HG03025 (cell line): Measurements from ENCODE around the gene SHISA5.
"Not testable (repeated sequence)": the region's sequence is repeated elsewhere in the genome, so short reads cannot be mapped to it uniquely, and the experiment has no call there.

Experiments used
- ATAC-seq: cut with Tn5 transposase; IDR thresholded peaks from one replicate; pipeline ENCODE4 v1.9.1; 2021; ENCODE audit warnings: mild to moderate bottlenecking, moderate library complexity; ENCODE audit not compliant: unreplicated experiment, low FRiP score

SHISA5 gene

DNA sequence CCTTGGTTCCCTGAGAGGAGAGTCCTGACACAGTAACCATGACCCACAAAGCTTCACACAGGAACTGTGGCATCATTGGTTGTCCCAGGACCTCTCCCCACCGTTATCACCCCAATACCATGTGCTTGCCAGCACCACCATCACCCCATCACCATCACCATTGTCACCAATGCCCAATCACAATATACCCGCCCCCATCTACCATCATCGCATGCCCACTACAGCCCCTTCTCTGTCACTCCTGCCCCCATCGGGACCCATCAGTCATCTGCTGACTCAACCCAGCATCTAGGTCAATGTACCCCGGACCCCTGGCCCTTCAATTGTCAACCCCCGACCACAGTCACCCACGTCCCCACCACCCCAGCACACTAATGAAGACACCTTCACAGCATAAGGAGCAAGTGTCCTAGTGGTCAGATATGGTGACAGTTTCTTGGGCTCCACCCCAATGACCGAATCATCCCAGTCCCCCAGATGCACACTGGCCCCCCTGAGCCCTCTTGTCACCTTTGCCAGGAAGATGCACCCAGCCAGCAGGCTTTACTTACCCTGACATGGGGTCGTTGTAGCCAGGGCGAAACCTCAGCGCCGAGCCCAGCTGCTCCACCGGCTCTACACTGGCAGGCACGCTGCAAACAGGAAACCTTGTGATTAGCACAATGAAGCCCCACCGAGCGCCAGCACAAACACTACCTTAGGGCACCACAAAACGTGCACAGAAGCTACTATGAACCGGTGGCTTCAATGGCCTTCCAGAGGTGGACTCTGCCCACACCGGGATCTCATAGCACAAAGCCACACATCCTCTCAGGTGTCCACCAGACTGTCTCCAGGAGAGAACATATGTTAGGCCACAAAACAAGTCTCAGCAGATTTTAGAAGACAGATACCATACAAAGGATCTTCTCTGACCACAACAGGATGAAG, 25.1 kb downstream of the SHISA5 start:
- no peak for ATAC-seq

DNA sequence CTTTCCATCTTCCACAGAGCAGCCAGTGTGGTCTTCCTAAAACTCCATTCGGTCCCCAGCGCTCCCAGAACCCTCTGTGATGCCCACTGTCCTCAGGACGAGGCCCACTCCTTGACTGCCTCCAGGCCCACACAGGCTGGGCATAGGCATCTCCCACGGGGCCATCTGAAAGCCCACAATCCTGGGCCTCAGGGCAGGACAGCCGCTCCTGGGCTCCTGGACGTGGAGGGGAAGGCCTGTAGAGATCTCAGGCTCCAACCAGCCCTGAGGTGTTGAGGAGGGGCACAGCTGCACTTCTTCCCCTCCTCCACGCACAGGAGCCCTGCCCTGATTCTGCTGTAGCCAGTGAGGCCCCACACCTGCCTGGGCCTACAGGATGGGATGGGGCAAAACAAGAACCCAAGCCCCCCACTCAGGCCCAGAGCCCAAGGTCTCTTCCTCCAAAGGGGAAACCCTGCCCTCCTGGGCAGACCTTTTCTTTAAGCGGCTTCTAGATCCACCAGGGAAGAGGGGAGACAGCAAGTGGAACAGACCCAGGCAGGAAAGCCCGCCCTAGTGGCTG, 25.9 kb downstream of the SHISA5 start:
- ATAC-seq: no peak

DNA sequence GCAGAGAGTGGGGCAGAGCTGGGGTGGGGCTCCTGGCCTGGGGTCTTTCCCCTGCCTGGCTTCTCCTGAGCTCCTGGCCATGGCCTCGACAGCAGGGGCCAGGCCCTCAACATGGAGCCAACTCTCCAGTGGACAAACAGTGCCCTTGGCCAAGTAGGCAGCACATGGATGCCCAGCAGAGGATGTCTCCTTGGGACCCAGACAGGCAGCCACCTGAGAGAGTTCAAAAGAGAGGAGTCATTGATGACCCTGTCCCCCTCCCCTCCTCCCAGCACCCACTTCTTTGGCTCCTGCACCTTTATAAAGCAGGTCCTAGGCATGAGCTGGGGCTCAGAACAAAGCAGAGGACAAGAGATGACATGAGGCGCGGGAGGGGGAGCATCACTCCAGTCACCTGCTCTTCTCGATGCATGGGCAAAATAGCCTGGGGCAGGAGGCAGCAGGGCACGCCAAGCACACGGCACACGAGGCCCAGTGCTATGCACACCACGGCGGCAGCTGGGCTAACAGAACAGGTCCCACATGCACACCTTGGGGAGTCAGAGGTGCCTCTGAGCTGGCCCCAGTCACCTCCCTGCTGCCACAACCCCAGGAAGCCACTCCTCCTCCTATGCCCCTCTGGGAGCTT, 27.4 kb downstream of the SHISA5 start:
- no peak for ATAC-seq

DNA sequence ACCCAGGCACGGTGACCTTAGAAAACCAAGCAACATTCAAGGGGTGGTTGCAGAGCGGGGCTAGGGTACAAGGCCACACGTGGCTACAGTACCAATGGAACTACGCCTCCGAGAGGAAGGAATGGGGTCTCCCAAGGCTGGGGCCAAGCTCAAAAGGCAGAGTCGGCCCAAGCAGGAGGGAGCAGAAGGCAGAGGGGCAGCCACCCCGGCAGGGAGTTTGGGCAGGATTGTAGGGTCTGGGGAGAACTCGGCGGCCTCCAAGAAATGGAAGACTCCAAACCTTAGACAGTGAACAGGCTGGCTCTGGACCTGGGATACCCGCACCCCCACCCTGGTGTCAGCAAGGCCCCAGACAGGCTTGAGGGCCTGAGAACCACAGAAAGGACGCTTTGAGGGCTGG, 28.8 kb downstream of the SHISA5 start:
- no peak for ATAC-seq

DNA sequence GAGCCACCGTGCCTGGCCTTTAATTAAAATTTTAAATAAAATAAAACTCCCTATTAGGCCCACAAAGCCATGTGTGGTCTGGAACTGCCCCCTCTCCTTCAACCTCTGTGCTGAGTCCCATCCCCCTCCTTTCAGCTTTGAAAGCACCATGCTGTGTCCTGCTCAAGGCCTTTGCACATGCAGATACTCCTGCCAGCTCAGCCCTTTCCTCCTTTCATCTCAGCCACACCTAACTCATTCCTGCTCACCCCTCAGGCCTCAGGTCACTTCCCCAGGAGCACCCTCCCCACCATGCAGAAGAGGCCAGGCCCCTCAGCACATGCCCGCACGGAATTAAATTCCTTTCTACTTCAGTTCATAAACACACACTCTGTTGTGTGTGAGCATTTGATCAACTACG, 29.4 kb downstream of the SHISA5 start:
- no peak for ATAC-seq

DNA sequence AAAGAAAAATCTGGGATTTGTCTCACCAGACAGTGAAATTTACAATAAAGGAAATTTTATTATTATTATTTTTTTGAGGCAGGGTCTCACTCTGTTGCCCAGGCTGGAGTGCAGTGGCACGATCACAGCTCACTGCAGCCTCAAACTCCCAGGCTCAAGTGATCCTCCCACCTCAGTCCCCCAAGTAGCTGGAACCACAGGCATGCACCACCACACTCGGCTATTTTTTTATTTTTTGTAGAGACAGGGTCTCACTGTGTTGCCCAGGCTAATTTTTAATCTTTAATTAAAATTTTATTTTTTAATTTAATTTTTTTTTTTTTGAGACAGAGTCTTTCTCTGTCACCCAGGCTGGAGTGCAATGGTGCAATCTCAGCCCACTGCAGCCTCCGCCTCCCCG, 29.9 kb downstream of the SHISA5 start:
- not testable (repeated sequence) for ATAC-seq

- ATAC-seq: no peak
Observed at GRCh38 chr3:48473617-48473952, 30.4 kb downstream of the SHISA5 start.

DNA sequence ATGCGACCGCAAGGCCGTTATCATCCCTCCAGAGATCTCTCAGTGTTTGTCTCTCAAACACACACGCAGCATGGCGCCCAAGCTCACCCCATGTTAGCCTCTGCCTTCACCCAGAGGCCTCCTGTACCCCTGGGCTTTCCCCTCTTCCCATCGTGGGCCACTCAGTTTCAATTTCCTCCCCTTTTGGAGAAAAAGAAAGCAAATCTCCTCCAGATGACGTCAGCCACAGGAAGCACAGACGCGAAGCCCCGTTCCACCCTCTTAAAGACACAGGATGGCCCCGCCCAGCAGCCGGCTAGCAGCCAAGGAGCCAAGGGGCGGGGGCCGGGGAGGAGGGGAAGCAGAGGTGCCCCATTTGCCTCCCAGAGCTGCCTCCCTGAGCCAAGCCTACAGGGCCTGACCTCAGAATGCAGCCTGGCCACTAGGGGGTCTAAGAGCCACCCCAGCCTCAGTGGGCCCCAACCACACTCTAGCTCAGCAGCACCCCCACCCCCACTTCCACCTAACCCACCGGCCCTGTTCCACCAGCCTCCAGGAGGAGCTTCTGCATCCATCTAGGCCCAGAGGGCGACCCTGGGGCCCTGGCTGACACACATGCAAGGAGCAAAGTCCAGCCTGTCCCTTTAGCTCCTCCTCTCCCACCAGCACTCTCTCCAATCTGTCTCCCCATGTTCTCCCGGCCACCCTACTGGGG, 30.9 kb downstream of the SHISA5 start:
- peak; percentile 64 for ATAC-seq

DNA sequence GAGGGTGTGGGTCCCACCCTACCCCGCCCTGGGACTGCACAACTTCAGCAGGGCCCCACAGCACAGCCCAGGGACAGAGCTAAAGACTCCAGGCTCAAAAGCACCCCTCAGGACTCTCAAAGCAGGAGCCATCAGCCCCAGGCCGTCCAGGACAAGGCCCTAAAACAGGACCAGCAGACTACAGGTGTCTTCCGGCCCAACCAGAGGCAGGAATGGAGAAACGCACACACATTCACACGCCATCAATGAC, 31.4 kb downstream of the SHISA5 start:
- no peak for ATAC-seq

- ATAC-seq: no peak
Observed at GRCh38 chr3:48470286-48470685, 33.7 kb downstream of the SHISA5 start.

DNA sequence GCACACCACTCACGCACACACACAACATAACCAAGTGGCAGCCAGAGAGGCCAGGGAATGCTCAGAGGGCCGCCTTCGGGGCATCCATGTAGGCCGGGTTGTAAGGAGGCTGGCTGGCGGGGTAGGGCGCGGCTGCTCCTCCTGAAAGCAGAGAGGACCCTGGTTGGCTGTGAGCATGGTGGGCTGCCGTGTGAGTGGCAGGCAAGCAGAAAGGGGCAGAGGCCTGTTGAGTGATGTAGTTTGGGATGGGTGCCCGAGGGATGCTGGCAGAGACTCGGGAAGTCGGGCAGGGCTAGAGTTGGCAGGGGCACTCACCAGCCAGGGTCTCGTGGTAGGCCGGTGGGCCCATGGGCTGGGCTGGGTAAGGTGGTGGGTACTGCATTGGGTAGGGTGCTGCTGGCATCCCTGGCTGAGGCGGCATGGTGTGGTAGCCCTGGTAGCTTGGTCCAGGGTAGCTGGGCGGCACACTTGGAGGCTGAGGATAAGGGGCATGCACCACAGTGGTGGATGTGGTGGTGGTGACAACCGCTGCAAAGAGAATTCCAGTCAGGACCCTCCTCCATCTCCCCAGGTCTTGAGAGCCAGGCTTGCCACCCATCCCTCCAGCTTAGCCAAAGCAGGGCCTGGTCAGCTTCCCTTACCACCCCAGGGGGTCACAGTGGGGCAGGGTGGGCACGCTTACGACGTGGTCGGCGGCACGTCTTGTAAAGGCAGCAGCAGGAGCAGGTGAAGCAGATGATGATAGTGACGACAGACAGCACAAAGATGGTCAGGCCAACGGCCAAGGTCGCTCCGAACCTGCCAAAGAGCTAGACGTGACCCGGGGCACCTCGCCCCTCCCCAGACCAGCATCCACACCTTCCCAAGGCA, 34.7 kb downstream of the SHISA5 start:
- no peak for ATAC-seq

DNA sequence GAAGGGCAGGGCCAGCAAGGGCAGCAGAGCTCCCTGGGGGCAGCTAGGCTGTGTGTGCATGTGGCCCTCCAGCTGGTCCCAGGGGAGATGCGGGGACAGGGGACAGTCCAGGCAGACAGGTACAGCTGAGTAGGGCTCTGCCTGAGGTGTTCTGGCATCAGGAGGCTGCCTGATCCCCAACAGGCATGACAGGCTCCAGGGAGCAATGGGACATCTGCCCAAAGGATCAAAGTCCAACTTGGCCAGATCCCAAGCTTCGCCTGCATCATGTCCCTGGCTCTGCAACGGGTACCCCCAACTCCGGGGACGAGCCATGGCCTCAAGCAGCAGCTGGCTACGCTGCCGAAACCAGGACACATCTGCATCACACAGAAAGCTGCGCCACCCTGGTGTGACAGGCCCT, 35.6 kb downstream of the SHISA5 start:
- ATAC-seq: no peak

GRCh38 chr3:48467473-48468267, 36.3 kb downstream of the SHISA5 start:
- ATAC-seq: no peak

GRCh38 chr3:48467110-48467454, 36.9 kb downstream of the SHISA5 start:
- no peak for ATAC-seq

GRCh38 chr3:48466386-48467109, 37.4 kb downstream of the SHISA5 start:
- ATAC-seq: peak; percentile 11

GRCh38 chr3:48465531-48466378, 38.2 kb downstream of the SHISA5 start:
- ATAC-seq: peak; percentile 75

DNA sequence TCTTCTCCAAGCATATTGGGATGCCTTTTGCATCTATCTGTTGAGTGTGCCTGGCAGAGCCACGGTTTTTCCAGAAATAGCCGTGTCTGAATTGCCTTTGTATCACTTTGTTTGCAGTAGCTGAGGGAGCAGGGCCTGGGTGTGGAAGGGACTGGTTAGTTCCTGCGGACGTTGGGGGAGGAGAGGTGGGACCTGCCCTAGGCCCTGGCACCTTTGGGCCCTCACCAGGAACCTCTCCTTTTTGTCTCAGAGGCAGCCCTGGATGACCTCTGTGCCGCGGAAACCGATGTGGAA, 38.8 kb downstream of the SHISA5 start:
- no peak for ATAC-seq

DNA sequence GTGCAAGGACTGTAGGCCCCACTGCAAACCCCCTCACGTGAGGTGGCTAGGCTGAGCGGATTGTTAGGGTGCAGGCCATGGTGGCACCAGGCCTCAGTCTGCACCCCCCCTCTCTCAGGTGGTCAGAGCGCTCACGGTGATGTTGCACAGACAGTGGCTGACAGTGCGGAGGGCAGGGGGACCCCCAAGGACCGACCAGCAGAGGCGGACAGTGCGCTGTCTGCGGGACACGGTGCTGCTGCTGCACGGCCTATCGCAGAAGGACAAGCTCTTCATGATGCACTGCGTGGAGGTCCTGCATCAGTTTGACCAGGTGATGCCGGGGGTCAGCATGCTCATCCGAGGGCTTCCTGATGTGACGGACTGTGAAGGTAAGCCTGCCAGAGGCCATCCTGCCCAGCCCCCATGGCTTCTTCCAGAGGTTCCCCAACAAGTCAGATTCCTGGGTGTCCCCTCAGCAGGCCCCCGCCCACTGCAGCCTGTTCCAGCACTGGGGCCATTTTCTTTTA, 39.2 kb downstream of the SHISA5 start:
- no peak for ATAC-seq
